K562 (cell line): ENCODE data around the gene COL8A2. TPM values are rescaled to one million over a fixed set of nuclear protein-coding genes. Genes with fewer than 3 reads are reported as not detected.

Experiments
- CBX5 ChIP-seq: IDR thresholded peaks from 2 replicates; pipeline ENCODE4 v1.6.1; 2014; ENCODE audit warnings: low read depth, borderline replicate concordance
- E2F3 ChIP-seq: fragments of 250-450 bp; sonication (Bioruptor Pico); IDR thresholded peaks from 2 replicates; pipeline ENCODE4 v1.4.0; 2020; ENCODE audit warnings: mild to moderate bottlenecking
- E2F6 ChIP-seq, 2 experiments: IDR thresholded peaks; 2 replicates each; pipeline ENCODE4 v1.6.1; 2011; ENCODE audit warnings: borderline replicate concordance in 1 of 2, control low read depth in 1 of 2, low read depth in 1 of 2, low read length in 1 of 2, mild to moderate bottlenecking in 1 of 2, mixed read lengths in 1 of 2, moderate library complexity in 1 of 2; ENCODE audit not compliant: insufficient read depth in 1 of 2, insufficient read length in 1 of 2, poor library complexity in 1 of 2, severe bottlenecking in 1 of 2; ENCODE audit errors: extremely low read depth in 1 of 2
- GATAD2A ChIP-seq: fragments of 450-650 bp; IDR thresholded peaks from 2 replicates; pipeline ENCODE4 v1.6.1; 2017
- HDGF ChIP-seq: fragments of 450-650 bp; IDR thresholded peaks from 2 replicates; pipeline ENCODE4 v1.6.1; 2016
- LEF1 ChIP-seq: fragments of 450-650 bp; IDR thresholded peaks from 2 replicates; pipeline ENCODE4 v1.6.1; 2016; ENCODE audit warnings: mild to moderate bottlenecking
- MAFF ChIP-seq: IDR thresholded peaks from 2 replicates; pipeline ENCODE4 v1.6.1; 2012; ENCODE audit warnings: low read length, improper control_type of control experiment
- MEF2D ChIP-seq: conservative IDR thresholded peaks from 2 replicates; pipeline ENCODE4 v1.6.1; 2016; ENCODE audit warnings: low read depth, missing genetic modification characterization, missing compliant biosample characterization
- MTA1 ChIP-seq: fragments of 450-650 bp; IDR thresholded peaks from 2 replicates; pipeline ENCODE4 v1.6.1; 2017; ENCODE audit warnings: borderline replicate concordance
- MYC ChIP-seq, 2 experiments: fragments of 250-450 bp in 1 of 2; sonication (Bioruptor Pico) in 1 of 2; IDR thresholded peaks; 2 replicates each; pipeline versions ENCODE4 v1.5.1 to v1.6.1; 2012 to 2021; ENCODE audit warnings: low read depth in 2 of 2, borderline replicate concordance in 1 of 2, improper control_type of control experiment in 1 of 2, low read length in 1 of 2, mild to moderate bottlenecking in 1 of 2, moderate library complexity in 1 of 2
- NELFE ChIP-seq: IDR thresholded peaks from 2 replicates; pipeline ENCODE4 v1.6.1; 2011; ENCODE audit warnings: mild to moderate bottlenecking; ENCODE audit not compliant: insufficient read depth, insufficient read length
- NEUROD1 ChIP-seq: fragments of 150-350 bp; IDR thresholded peaks from 2 replicates; pipeline ENCODE4 v1.6.1; 2014; ENCODE audit warnings: borderline replicate concordance, low read length, low read depth; ENCODE audit not compliant: partially characterized antibody
- NR0B1 ChIP-seq: fragments of 450-650 bp; IDR thresholded peaks from one replicate; pipeline ENCODE4 v1.6.1; 2018; ENCODE audit warnings: mild to moderate bottlenecking, moderate library complexity; ENCODE audit not compliant: partially characterized antibody
- PHF21A ChIP-seq: fragments of 450-650 bp; IDR thresholded peaks from 2 replicates; pipeline ENCODE4 v1.6.1; 2017; ENCODE audit warnings: low read depth, borderline replicate concordance
- POLR2H ChIP-seq: IDR thresholded peaks from 2 replicates; pipeline ENCODE4 v1.6.1; 2016; ENCODE audit warnings: missing genetic modification characterization, low read depth, mild to moderate bottlenecking, control low read depth, missing compliant biosample characterization, moderate library complexity
- RBBP5 ChIP-seq: fragments of 200-600 bp; sonication (generic); IDR thresholded peaks from 2 replicates; pipeline ENCODE4 v1.6.1; 2012; ENCODE audit warnings: borderline replicate concordance, mild to moderate bottlenecking, low read length, control low read depth, inconsistent platforms; ENCODE audit not compliant: insufficient read depth, poor library complexity, severe bottlenecking
- RFX5 ChIP-seq: IDR thresholded peaks from 2 replicates; pipeline ENCODE4 v1.6.1; 2011; ENCODE audit warnings: low read depth, mild to moderate bottlenecking, improper control_type of control experiment, low read length
- RHOXF2B ChIP-seq: fragments of 250-450 bp; sonication (Bioruptor Pico); conservative IDR thresholded peaks from 2 replicates; pipeline ENCODE4 v1.5.1; 2021
- SAFB ChIP-seq: fragments of 200-400 bp; formaldehyde crosslinking; IDR thresholded peaks from 2 replicates; pipeline ENCODE4 v1.6.1; 2017; ENCODE audit warnings: low read depth, low read length, borderline replicate concordance
- SAP30 ChIP-seq: fragments of 200-600 bp; sonication (generic); IDR thresholded peaks from 2 replicates; pipeline ENCODE4 v1.6.1; 2012; ENCODE audit warnings: borderline replicate concordance, low read depth, mild to moderate bottlenecking, moderate library complexity, low read length, control low read depth, inconsistent platforms; ENCODE audit not compliant: insufficient read depth, poor library complexity, severe bottlenecking
- SMAD4 ChIP-seq: fragments of 250-450 bp; sonication (Bioruptor Pico); conservative IDR thresholded peaks from 2 replicates; pipeline ENCODE4 v1.8.0; 2021; ENCODE audit warnings: inconsistent platforms, mild to moderate bottlenecking, moderate library complexity
- SMARCE1 ChIP-seq: fragments of 450-650 bp; IDR thresholded peaks from 2 replicates; pipeline ENCODE4 v1.7.1; 2016; ENCODE audit warnings: mild to moderate bottlenecking
- U2AF1 ChIP-seq: fragments of 200-400 bp; formaldehyde crosslinking; optimal IDR thresholded peaks from 2 replicates; pipeline ENCODE3; 2017; ENCODE audit warnings: mild to moderate bottlenecking, low read depth, low read length, moderate library complexity
- ZNF395 ChIP-seq: fragments of 200-800 bp; sonication (Bioruptor generic); IDR thresholded peaks from 2 replicates; pipeline ENCODE4 v1.6.1; 2017; ENCODE audit warnings: missing genetic modification characterization, missing compliant biosample characterization
- polyA plus RNA-seq, 8 experiments: library from polyadenylated mRNA; depleted of rRNA in 4 of 8; stranded (reverse) in 5 of 8; unstranded in 3 of 8; fragments of >200 nt; fragmentation: Nextera tagmentation in 2 of 8; fragmentation: Illumina TruSeq in 1 of 8; extraction: Ambion mirVana in 2 of 8; extraction: Trizol in 1 of 8; gene quantifications; 2 replicates each; pipeline versions ENCODE4 v1.2.1 to v1.2.3, GENCODE V29; 2011 to 2014; ENCODE audit warnings: inconsistent platforms in 1 of 8, missing spikeins in 1 of 8
- total RNA-seq, 7 experiments: library from RNA; depleted of rRNA in 6 of 7; stranded (reverse); fragments of >200 nt in 6 of 7; fragmentation: Illumina TruSeq in 2 of 7; extraction: Trizol in 2 of 7; gene quantifications; 2 replicates each; pipeline versions ENCODE4 v1.2.1 to v1.2.3, GENCODE V29; 2011 to 2021; ENCODE audit warnings: low replicate concordance in 1 of 7

Gene COL8A2
- total and polyA plus RNA-seq, 9 of the 15 experiments (the other 6 are each of a cell fraction or from before 2014, with no cell fraction given): 0.03 to 0.14 (median 0.04) TPM; not detected in 5

- TF ChIP-seq POLR2H (tag) (no peak), RFX5 (no peak), SAP30 (no peak), MTA1 (peak; percentile 47), E2F3 (CRISPR knock-in tag) (no peak), SMAD4 (CRISPR knock-in tag) (peak; percentile 83), GATAD2A (0 out of 2 replicates have a peak, but pooled peaks have one; percentile 9), NELFE (no peak), RHOXF2B (no peak), U2AF1 (no peak), CBX5 (no peak), NEUROD1 (peak; percentile 71), SAFB (no peak), RBBP5 (peak; percentile 51), E2F6 (IDR thresholded peaks at IDR 0.05; ENCODE audit: borderline replicate concordance in 1 of 2, extremely low read depth in 1 of 2, insufficient read depth in 1 of 2, insufficient read length in 1 of 2, low read depth in 1 of 2, low read length in 1 of 2, poor library complexity in 1 of 2, severe bottlenecking in 1 of 2) (no peak), HDGF (peak; percentile 80; the same call in 1 of the 2 replicates), ZNF395 (CRISPR knock-in tag) (no peak), LEF1 (0 out of 2 replicates have a peak, but pooled peaks have one; percentile 18), PHF21A (peak; percentile 52; the same call in 1 of the 2 replicates), MYC (IDR thresholded peaks at IDR 0.05; ENCODE audit: low read depth, low read length) (peak; percentile 43; the same call in 1 of the 2 replicates), MYC (CRISPR knock-in tag; IDR thresholded peaks at IDR 0.05; ENCODE audit: borderline replicate concordance, low read depth) (no peak), MEF2D (no peak), MAFF (peak; percentile 37; the same call in 1 of the 2 replicates), NR0B1 (no peak), SMARCE1 (0 out of 2 replicates have a peak, but pooled peaks have one; percentile 68)
These were observed 25.5 kb upstream of the COL8A2 start (continued) for GRCh38 chr1:36150296-36151133.
